HCT116 (cell line): ENCODE measurements around the gene SLC22A23. TPM values are rescaled to one million over a fixed set of nuclear protein-coding genes. Genes with fewer than 3 reads are reported as not detected.

Experiments
- ATAC-seq: fragments of 200-7000 bp; cut with Tn5 transposase; 2 replicates; pipeline ENCODE4 v1.9.1; 2020; ENCODE audit warnings: mild to moderate bottlenecking, moderate library complexity
- BruUV-seq: library from RNA; stranded (reverse); fragments of 400-500 nt; replicated peaks from 2 replicates; lab custom pipeline; 2021; lab: Mats Ljungman, UMichigan
- CTCF ChIA-PET: fragments of 300-600 bp; sonication (Branson Sonifier 250); formaldehyde crosslinking; loops from one replicate; lab custom pipeline; 2021; ENCODE audit warnings: antibody characterized with exemption; lab: Charles Lee
- POLR2A ChIA-PET: fragments of 300-600, 350-600 bp; sonication (Branson Sonifier 250); formaldehyde crosslinking; loops from one replicate; lab custom pipeline; 2021; ENCODE audit warnings: antibody characterized with exemption; lab: Charles Lee
- RAD21 ChIA-PET, 2 experiments: fragments of 300-600 bp; sonication (Branson Sonifier 250); formaldehyde crosslinking; loops; one replicate each; lab custom pipeline; 2023; ENCODE audit warnings: low total read pairs in 2 of 2; ENCODE audit not compliant: uncharacterized antibody in 2 of 2, unreplicated experiment in 2 of 2, low non-redundant PET in 1 of 2; lab: Charles Lee
- DNase-seq: peaks from one replicate; pipeline ENCODE4 v3.0.0-alpha.2; 2010; ENCODE audit warnings: low read depth, low spot score
- H2AFZ ChIP-seq: fragments of 200-600 bp; shearing (Covaris generic), sonication (generic); 2 replicates; pipeline ENCODE4 v1.6.1; 2017; ENCODE audit warnings: low read depth, mixed run types, mixed read lengths, antibody characterized with exemption, low read length; ENCODE audit not compliant: poor library complexity, severe bottlenecking
- H3K27ac ChIP-seq: 2 replicates; pipeline ENCODE4 v1.5.1; 2012; ENCODE audit warnings: low read depth, low read length
- H3K27me3 ChIP-seq: fragments of 200-600 bp; sonication (generic); 2 replicates; pipeline ENCODE4 v1.6.1; 2016; ENCODE audit warnings: mixed run types, low read length, mixed read lengths; ENCODE audit not compliant: insufficient read depth
- H3K36me3 ChIP-seq, 2 experiments: fragments of 200-500 bp in 1 of 2; fragments of 200-600 bp in 1 of 2; sonication (Bioruptor generic) in 1 of 2; sonication (generic) in 1 of 2; 2 replicates each; pipeline versions ENCODE4 v1.5.1 to v1.6.1; 2014 to 2016; ENCODE audit warnings: low read length in 2 of 2, inconsistent platforms in 1 of 2, mixed read lengths in 1 of 2, mixed run types in 1 of 2; ENCODE audit not compliant: insufficient read depth in 2 of 2, control insufficient read depth in 1 of 2
- H3K4me1 ChIP-seq, 2 experiments: fragments of 200-600 bp in 1 of 2; sonication (generic) in 1 of 2; 2 replicates each; pipeline versions ENCODE4 v1.5.1 to v1.6.1; 2012 to 2017; ENCODE audit warnings: low read length in 2 of 2, inconsistent platforms in 1 of 2, mild to moderate bottlenecking in 1 of 2, mixed read lengths in 1 of 2, mixed run types in 1 of 2, moderate library complexity in 1 of 2; ENCODE audit not compliant: insufficient read depth in 2 of 2, control insufficient read depth in 1 of 2
- H3K4me2 ChIP-seq: fragments of 200-600 bp; sonication (generic); 2 replicates; pipeline ENCODE4 v1.6.1; 2017; ENCODE audit warnings: mixed run types, low read length, mixed read lengths
- H3K4me3 ChIP-seq, 2 experiments: fragments of 200-600 bp in 1 of 2; sonication (generic) in 1 of 2; replicated peaks in 1 of 2; 2 replicates each; pipeline ENCODE4 v1.5.1; 2011 to 2016; ENCODE audit warnings: low read length in 2 of 2, control low read depth in 1 of 2, low read depth in 1 of 2, mild to moderate bottlenecking in 1 of 2, mixed read lengths in 1 of 2, mixed run types in 1 of 2
- H3K79me2 ChIP-seq: fragments of 200-600 bp; sonication (generic); 2 replicates; pipeline ENCODE4 v1.6.1; 2017; ENCODE audit warnings: mild to moderate bottlenecking, mixed run types, low read length, moderate library complexity, mixed read lengths; ENCODE audit not compliant: insufficient read depth
- H3K9ac ChIP-seq: fragments of 200-600 bp; sonication (generic); 2 replicates; pipeline ENCODE4 v1.6.1; 2016; ENCODE audit warnings: low read length, mixed read lengths
- H3K9me2 ChIP-seq: fragments of 200-600 bp; sonication (generic), shearing (Covaris generic); 2 replicates; pipeline ENCODE4 v1.6.1; 2017; ENCODE audit warnings: mixed run types, mild to moderate bottlenecking, moderate library complexity; ENCODE audit not compliant: insufficient read depth
- H3K9me3 ChIP-seq, 2 experiments: fragments of 200-500 bp in 1 of 2; fragments of 200-600 bp in 1 of 2; sonication (Bioruptor generic) in 1 of 2; sonication (generic) in 1 of 2; 2 replicates each; pipeline ENCODE4 v1.6.1; 2014 to 2017; ENCODE audit warnings: low read length in 2 of 2, mixed read lengths in 2 of 2, inconsistent platforms in 1 of 2, low read depth in 1 of 2, mild to moderate bottlenecking in 1 of 2, mixed run types in 1 of 2, moderate library complexity in 1 of 2; ENCODE audit not compliant: control insufficient read depth in 1 of 2, insufficient read depth in 1 of 2
- H4K20me1 ChIP-seq: fragments of 200-600 bp; sonication (generic), shearing (Covaris generic); 2 replicates; pipeline ENCODE4 v1.6.1; 2017; ENCODE audit warnings: mixed run types, mild to moderate bottlenecking, moderate library complexity; ENCODE audit not compliant: insufficient read depth
- ATF3 ChIP-seq: IDR thresholded peaks from 2 replicates; pipeline ENCODE4 v1.6.1; 2012
- CBX3 ChIP-seq: IDR thresholded peaks from 2 replicates; pipeline ENCODE4 v1.6.1; 2012; ENCODE audit warnings: low read depth
- CTCF ChIP-seq, 3 experiments: fragments of 200-600 bp in 1 of 3; sonication (generic) in 1 of 3; IDR thresholded peaks in 2 of 3; conservative IDR thresholded peaks in 1 of 3; 2 replicates each; pipeline ENCODE4 v1.5.1; 2012 to 2017; ENCODE audit warnings: low read depth in 2 of 3, low read length in 2 of 3, antibody characterized with exemption in 1 of 3, borderline replicate concordance in 1 of 3, control low read depth in 1 of 3, mild to moderate bottlenecking in 1 of 3, mixed read lengths in 1 of 3, mixed run types in 1 of 3, moderate library complexity in 1 of 3; ENCODE audit not compliant: insufficient read depth in 1 of 3
- EGR1 ChIP-seq: IDR thresholded peaks from 2 replicates; pipeline ENCODE4 v1.6.1; 2012; ENCODE audit warnings: low read depth
- ELF1 ChIP-seq: IDR thresholded peaks from 2 replicates; pipeline ENCODE4 v1.6.1; 2012; ENCODE audit warnings: low read depth, borderline replicate concordance
- EZH2 ChIP-seq: fragments of 200-600 bp; sonication (generic); IDR thresholded peaks from 2 replicates; pipeline ENCODE4 v1.6.1; 2017; ENCODE audit warnings: antibody characterized with exemption, mixed run types
- EZH2phosphoT487 ChIP-seq: fragments of 200-600 bp; IDR thresholded peaks from 2 replicates; pipeline ENCODE4 v1.6.1; 2018; ENCODE audit warnings: antibody characterized with exemption, borderline replicate concordance
- FOSL1 ChIP-seq: IDR thresholded peaks from 2 replicates; pipeline ENCODE4 v1.6.1; 2012; ENCODE audit warnings: low read depth
- JUND ChIP-seq: IDR thresholded peaks from 2 replicates; pipeline ENCODE4 v1.6.1; 2012
- MAX ChIP-seq: IDR thresholded peaks from 2 replicates; pipeline ENCODE4 v1.6.1; 2012
- POLR2A ChIP-seq: IDR thresholded peaks from 2 replicates; pipeline ENCODE4 v1.7.0; 2011; ENCODE audit warnings: borderline replicate concordance; ENCODE audit not compliant: insufficient read depth, insufficient read length; ENCODE audit errors: extremely low read depth
- RAD21 ChIP-seq: IDR thresholded peaks from 2 replicates; pipeline ENCODE4 v1.6.1; 2012; ENCODE audit warnings: low read depth, mild to moderate bottlenecking
- REST ChIP-seq: IDR thresholded peaks from 2 replicates; pipeline ENCODE4 v1.6.1; 2012; ENCODE audit warnings: low read depth
- SP1 ChIP-seq: IDR thresholded peaks from 2 replicates; pipeline ENCODE4 v1.6.1; 2012; ENCODE audit warnings: low read depth
- TCF7L2 ChIP-seq: IDR thresholded peaks from 2 replicates; pipeline ENCODE4 v1.7.0; 2011; ENCODE audit warnings: borderline replicate concordance, inconsistent platforms; ENCODE audit not compliant: insufficient read depth, insufficient read length; ENCODE audit errors: extremely low read depth
- YY1 ChIP-seq: IDR thresholded peaks from 2 replicates; pipeline ENCODE4 v1.6.1; 2011; ENCODE audit warnings: low read length, low read depth, moderate library complexity, mild to moderate bottlenecking; ENCODE audit not compliant: insufficient replicate concordance; ENCODE audit errors: extremely low read depth
- ZNF274 ChIP-seq: fragments of 200-500 bp; sonication (Bioruptor generic); IDR thresholded peaks from 2 replicates; pipeline ENCODE4 v1.6.1; 2014; ENCODE audit warnings: mild to moderate bottlenecking, low read depth, low read length, inconsistent platforms
- intact Hi-C: fragments of 100-400 bp; cut with micrococcal nuclease; formaldehyde crosslinking; loops from 2 replicates; pipeline ENCODE4 v1.10.0; 2022
- total RNA-seq: library from RNA; stranded (reverse); gene quantifications from one replicate; pipeline ENCODE4 v1.2.1, GENCODE V29; 2021; ENCODE audit not compliant: unreplicated experiment

SLC22A23 gene
- total RNA-seq, 1 experiment from 2014 or later, result 11.5 TPM

GRCh38 chr6:3311826-3312225 lies 145.0 kb downstream of the SLC22A23 start (continued):
- TF ChIP-seq CTCF (IDR thresholded peaks at IDR 0.05 in 2 of 3, conservative IDR thresholded peaks at IDR 0.05 in 1 of 3; ENCODE audit: borderline replicate concordance in 1 of 3, insufficient read depth in 1 of 3, low read depth in 2 of 3, low read length in 2 of 3) (no peak), EZH2phosphoT487 (no peak), ELF1 (no peak), ATF3 (no peak), SP1 (no peak)

GRCh38 chr6:3310703-3311102 lies 146.1 kb downstream of the SLC22A23 start:
- intact Hi-C loops, result no loop called here
- CTCF ChIA-PET, result no interaction called here
- Histone ChIP-seq H3K4me1 (no peaks in the 10 kb centered on the region), H3K27me3 (no peaks in the 10 kb centered on the region), H3K27ac (no peak overlapping the region), H3K9me2 (no peaks in the 10 kb centered on the region), H3K9me3 (no peaks in the 10 kb centered on the region), H3K9ac (no peak overlapping the region), H2AFZ (no peak overlapping the region), H3K4me2 (no peak overlapping the region), H3K79me2 (no peaks in the 10 kb centered on the region), H3K36me3 (no peaks in the 10 kb centered on the region), H3K4me3 (no peak overlapping the region), H4K20me1 (no peaks in the 10 kb centered on the region)
- ATAC-seq, result no peak
- DNase-seq, result no peak
- POLR2A ChIA-PET, result no interaction called here
- RAD21 ChIA-PET, result no interaction called here
- no TSS peak for BruUV-seq
- TF ChIP-seq CBX3 (no peak), FOSL1 (no peak), EZH2 (no peak), POLR2A (no peak), RAD21 (no peak), YY1 (no peak), MAX (no peak), CTCF (IDR thresholded peaks at IDR 0.05 in 2 of 3, conservative IDR thresholded peaks at IDR 0.05 in 1 of 3; ENCODE audit: borderline replicate concordance in 1 of 3, insufficient read depth in 1 of 3, low read depth in 2 of 3, low read length in 2 of 3) (no peak), ELF1 (no peak), EGR1 (no peak), EZH2phosphoT487 (no peak), ATF3 (no peak), JUND (no peak), REST (no peak), ZNF274 (no peak), TCF7L2 (no peak)
